ENCODE data around the gene EIF3F. TPM values are rescaled to one million over a fixed set of nuclear protein-coding genes. Genes with fewer than 3 reads are reported as not detected.
"Not testable (repeated sequence)": the region's sequence is repeated elsewhere in the genome, so short reads cannot be mapped to it uniquely, and the experiment has no call there.

Gene EIF3F
- total and polyA plus RNA-seq, 11 donors, result 103 to 434 (median 147) TPM

DNA sequence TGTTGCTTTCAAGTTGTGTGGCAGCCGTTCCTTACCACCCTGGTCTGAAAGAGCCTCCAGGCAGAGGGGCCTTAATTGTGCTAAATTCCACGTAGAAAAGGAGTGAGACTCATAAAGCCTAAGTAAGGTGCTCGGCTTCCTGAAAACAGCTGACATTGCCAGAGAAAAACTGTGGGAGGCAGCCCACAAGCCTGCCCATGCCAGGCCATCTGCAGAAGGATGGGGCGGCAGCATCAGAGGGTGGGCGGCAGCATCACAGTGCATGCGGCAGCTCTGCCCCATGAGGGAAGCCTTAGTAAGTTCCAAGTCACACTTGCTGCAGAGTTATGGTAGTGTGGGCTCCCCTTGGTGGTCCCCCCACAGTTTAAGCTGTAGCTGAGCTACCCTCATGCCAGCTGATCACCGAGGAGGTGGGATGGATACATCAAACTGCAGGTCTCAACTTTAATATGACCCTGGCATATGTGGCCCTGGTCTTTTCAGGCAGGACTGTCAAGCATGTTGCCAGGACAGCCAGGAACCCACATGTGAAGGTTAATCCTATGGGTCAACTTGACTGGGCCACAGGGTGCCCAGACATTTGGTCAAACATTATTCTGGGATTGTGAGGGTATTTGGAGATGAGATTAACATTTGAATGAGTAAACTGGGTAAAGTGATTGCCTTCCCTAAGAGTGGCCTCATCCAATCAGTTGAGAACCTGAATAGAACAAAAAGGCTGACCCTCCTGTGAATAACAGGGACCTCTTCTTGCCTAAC is 3.1 kb upstream of the EIF3F start:
- H3K36me3 ChIP-seq, result peaks cover 0 to 5% (median 1%) of the 10 kb centered on the region in 9 donors
- ATAC-seq (no peak), DNase-seq (no peak)
- no peak overlapping the region for H3K4me3 ChIP-seq
- H3K27me3 ChIP-seq, result no peaks in the 10 kb centered on the region
- intact Hi-C loops (cut with DNase I), result loop anchor here in 6 of 10 donors (1.0 to 10.0 kb wide), 5 partner anchors 91 to 889 kb away; no protein-coding TSS in a partner anchor
- peaks cover 7 to 23% (median 16%) of the 10 kb centered on the region in 12 donors for H3K4me1 ChIP-seq
- no peak overlapping the region for H3K27ac ChIP-seq
- TF ChIP-seq, protein P1, sequence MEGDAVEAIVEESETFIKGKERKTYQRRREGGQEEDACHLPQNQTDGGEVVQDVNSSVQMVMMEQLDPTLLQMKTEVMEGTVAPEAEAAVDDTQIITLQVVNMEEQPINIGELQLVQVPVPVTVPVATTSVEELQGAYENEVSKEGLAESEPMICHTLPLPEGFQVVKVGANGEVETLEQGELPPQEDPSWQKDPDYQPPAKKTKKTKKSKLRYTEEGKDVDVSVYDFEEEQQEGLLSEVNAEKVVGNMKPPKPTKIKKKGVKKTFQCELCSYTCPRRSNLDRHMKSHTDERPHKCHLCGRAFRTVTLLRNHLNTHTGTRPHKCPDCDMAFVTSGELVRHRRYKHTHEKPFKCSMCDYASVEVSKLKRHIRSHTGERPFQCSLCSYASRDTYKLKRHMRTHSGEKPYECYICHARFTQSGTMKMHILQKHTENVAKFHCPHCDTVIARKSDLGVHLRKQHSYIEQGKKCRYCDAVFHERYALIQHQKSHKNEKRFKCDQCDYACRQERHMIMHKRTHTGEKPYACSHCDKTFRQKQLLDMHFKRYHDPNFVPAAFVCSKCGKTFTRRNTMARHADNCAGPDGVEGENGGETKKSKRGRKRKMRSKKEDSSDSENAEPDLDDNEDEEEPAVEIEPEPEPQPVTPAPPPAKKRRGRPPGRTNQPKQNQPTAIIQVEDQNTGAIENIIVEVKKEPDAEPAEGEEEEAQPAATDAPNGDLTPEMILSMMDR (IDR thresholded peaks at IDR 0.05), result no peak
- TF ChIP-seq POLR2A (IDR thresholded peaks at IDR 0.05), result no peak
- H3K9me3 ChIP-seq, result no peaks in the 10 kb centered on the region
- 73 to 89% (median 76%) methylated on average over 7 of the region's 7 CpGs for WGBS, 4 donors

DNA sequence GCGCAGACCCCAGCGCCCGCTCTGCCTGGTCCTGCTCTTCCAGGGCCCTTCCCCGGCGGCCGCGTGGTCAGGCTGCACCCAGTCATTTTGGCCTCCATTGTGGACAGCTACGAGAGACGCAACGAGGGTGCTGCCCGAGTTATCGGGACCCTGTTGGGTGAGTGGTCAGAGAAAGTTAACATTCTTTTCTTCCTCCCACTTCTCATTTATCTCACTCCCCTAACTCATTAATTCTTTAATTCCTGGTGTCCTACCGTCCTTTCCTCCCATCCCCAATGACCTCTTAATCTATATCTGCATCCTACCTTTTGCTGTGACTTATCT is 385 bp downstream of the EIF3F start:
- H3K9me3 ChIP-seq, H3K27me3 ChIP-seq, DNase-seq, ATAC-seq: not testable (repeated sequence)
- Histone ChIP-seq H3K27ac (peak overlapping the region in 11 of 12 donors; percentile 15 to 82 (median 67)), H3K4me3 (peak overlapping the region; percentile 64 to 93 (median 74)), H3K4me1 (peaks cover 9 to 36% (median 25%) of the 10 kb centered on the region in 12 donors), H3K36me3 (peaks cover 0 to 31% (median 23%) of the 10 kb centered on the region in 9 donors)
- intact Hi-C loops (cut with DNase I), result loop anchor here (2.0 to 10.0 kb wide), 8 partner anchors 95 to 893 kb away; partner anchors contain the start of gene PPFIBP2 (in 1 of the 10)
- 0 to 1% (median 0%) methylated on average over 6 to 10 of the region's 13 CpGs for WGBS, 4 donors

DNA sequence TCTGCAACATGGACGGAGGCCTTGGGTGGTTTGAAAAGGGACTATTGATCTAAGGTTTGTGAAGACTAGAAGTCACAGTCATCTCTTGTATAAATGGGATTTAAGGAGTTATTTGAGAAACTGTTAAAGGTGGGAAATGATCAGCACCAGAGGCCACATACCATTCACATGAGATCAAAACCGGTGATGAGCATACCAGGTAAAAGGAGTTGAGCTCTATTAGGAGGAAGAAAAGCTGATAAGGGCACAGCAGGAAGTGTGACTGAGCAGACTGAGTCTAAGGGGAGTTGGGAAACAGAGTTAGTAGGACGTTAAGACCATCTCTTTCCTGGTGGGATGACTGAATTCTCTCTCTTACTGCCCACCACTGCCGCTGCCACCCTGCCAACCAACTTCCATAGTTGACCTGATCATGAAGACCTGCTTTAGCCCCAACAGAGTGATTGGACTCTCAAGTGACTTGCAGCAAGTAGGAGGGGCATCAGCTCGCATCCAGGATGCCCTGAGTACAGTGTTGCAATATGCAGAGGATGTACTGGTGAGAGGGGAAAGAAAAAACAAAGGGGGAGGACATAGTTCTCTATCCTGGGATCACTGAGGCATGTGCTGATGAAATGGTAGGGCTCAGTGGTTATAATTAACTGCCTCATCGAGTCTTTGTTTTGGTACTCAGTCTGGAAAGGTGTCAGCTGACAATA is 7.6 kb downstream of the EIF3F start:
- no peaks in the 10 kb centered on the region for H3K27me3 ChIP-seq
- TF ChIP-seq POLR2A (IDR thresholded peaks at IDR 0.05), result no peak
- TF ChIP-seq, protein P1 (IDR thresholded peaks at IDR 0.05), result no peak

DNA sequence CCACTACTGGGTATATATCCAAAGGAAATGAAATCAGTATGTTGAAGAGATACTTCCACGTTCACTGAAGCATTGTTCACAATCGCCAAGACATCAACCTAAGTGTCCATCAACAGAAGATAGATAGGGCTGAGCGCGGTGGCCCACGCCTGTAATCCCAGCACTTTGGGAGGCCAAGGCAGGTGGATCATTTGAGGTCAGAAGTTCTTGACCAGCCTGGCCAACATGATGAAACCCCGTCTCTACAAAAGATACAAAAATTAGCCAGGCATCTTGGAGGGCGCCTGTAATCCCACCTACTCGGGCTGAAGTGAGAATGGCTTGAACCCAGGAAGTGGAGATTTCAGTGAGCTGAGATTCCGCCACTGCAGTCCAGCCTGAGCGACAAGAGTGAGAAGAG is 12.7 kb downstream of the EIF3F start:
- no peak for TF ChIP-seq POLR2A (IDR thresholded peaks at IDR 0.05)
- TF ChIP-seq, protein P1 (IDR thresholded peaks at IDR 0.05), result no peak
- ATAC-seq (no peak), DNase-seq (no peak)
- H3K4me1 ChIP-seq, result peaks cover 0 to 6% (median 0%) of the 10 kb centered on the region in 12 donors
- H3K36me3 ChIP-seq, result peaks cover 0 to 64% (median 53%) of the 10 kb centered on the region in 9 donors
- no peak overlapping the region for H3K27ac ChIP-seq
- H3K4me3 ChIP-seq, result no peak overlapping the region
- no peaks in the 10 kb centered on the region for H3K9me3 ChIP-seq
- no peaks in the 10 kb centered on the region for H3K27me3 ChIP-seq
- 92 to 94% (median 93%) methylated on average over 10 of the region's 10 CpGs for WGBS, 4 donors
- intact Hi-C loops (cut with DNase I), result no loop called here

More for the DNA sequence above, 7.6 kb downstream of the EIF3F start:
- peaks cover 0 to 19% (median 3%) of the 10 kb centered on the region in 12 donors for H3K4me1 ChIP-seq
- H3K27ac ChIP-seq, result no peak overlapping the region
- ATAC-seq, result peak in 3 of 4 donors; percentile 6 to 27 (median 12)
- no peak overlapping the region for H3K4me3 ChIP-seq
- no peaks in the 10 kb centered on the region for H3K9me3 ChIP-seq
- intact Hi-C loops (cut with DNase I), result no loop called here
- 62 to 75% (median 74%) methylated on average over 6 of the region's 6 CpGs for WGBS, 4 donors
- H3K36me3 ChIP-seq, result peaks cover 0 to 93% (median 86%) of the 10 kb centered on the region in 9 donors
- no peak for DNase-seq
